ENCODE measurements around the gene WSCD2.

WSCD2 gene

GRCh38 chr12:108166505-108166904 lies 37.4 kb downstream of the WSCD2 start:
- no peak for DNase-seq (ENCODE audit: low read depth)

- DNase-seq (ENCODE audit: low read depth): no peak
Observed at GRCh38 chr12:108167974-108168373, 38.9 kb downstream of the WSCD2 start.

- DNase-seq (ENCODE audit: low read depth): no peak
Observed at GRCh38 chr12:108169708-108170107, 40.6 kb downstream of the WSCD2 start.

DNA sequence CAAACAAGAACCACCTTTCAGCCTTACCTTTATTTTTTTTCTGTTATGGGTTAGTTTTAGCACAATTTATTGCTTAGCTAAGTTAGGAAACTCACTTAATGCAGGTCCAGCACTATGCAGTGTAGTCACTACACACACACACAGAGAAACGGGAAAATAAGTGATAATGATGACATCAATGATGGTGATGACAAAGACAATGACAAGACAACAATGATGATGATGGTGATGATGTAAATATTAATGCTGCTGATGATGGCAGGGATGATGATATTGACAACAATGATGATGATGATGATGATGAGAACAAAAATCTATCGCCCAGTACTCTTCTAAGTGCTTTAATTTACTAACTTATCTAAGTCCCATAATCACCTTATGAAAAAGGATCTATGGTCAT lies 41.1 kb downstream of the WSCD2 start:
- DNase-seq (ENCODE audit: low read depth): no peak

GRCh38 chr12:108172033-108172432 lies 42.9 kb downstream of the WSCD2 start:
- no peak for DNase-seq (ENCODE audit: low read depth)

GRCh38 chr12:108173160-108173559 lies 44.1 kb downstream of the WSCD2 start:
- DNase-seq (ENCODE audit: low read depth): no peak

GRCh38 chr12:108173892-108174291 lies 44.8 kb downstream of the WSCD2 start:
- no peak for DNase-seq (ENCODE audit: low read depth)

DNA sequence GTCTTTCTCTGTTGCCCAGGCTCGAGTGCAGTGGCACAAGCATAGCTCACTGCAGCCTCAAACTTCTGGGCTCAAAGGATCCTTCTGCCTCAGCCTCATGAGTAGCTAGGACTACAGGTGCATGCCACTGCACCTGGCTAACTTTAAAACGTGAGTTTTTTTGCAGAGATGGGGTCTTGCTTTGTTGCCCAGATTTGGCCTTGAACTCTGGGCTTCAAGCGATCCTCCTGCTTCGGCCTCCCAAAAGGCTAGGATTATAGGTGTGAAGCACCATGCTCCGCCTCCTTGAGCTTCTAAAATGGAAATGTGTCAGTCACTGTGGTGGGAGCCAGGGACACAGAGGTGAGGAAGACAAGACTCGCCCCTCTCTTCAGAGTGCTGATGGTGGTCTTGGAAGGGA lies 45.6 kb downstream of the WSCD2 start:
- DNase-seq (ENCODE audit: low read depth): no peak

GRCh38 chr12:108175310-108175709 lies 46.2 kb downstream of the WSCD2 start:
- DNase-seq (ENCODE audit: low read depth): no peak

- DNase-seq (ENCODE audit: low read depth): no peak
Observed at GRCh38 chr12:108176292-108176691, 47.2 kb downstream of the WSCD2 start.

DNA sequence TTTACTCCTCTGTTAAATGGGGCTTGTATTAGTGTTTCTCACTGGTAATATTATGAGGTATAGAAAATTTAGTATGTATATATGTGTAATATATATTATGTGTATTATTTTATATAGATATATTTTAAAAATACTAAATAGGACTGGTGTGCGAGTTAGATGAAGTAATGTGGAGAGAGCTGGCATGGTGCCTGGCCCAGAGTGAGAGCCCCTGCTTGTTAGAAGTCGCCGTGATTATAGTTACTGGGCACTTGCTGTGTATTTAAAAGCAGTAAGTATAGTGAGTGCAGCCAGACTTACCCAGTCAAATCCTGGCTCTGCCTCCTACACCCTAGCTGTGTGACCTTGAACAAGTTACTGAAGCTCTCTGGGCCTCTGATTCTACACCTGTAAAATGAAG lies 48.0 kb downstream of the WSCD2 start:
- DNase-seq (ENCODE audit: low read depth): no peak

DNA sequence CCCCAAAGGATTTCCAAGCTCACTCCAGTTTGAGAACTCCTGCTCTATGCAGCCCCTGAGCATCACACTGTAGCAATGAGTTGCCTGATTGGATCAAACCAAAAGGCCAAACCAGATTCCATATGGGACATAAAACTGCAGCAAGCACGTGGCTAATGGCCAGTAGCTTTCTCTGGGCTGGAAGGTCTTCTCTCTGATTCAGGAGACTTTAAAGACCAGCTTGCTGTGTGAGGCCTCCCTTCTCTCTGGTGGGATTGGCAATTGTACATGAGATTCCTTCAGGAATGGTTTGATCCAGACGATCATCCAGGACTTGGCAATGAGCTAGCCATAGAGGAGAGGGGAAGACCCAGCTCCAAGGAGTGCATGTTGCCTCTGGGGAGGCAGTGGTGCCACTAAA lies 50.2 kb downstream of the WSCD2 start:
- no peak for DNase-seq (ENCODE audit: low read depth)

GRCh38 chr12:108180255-108181094 lies 51.4 kb downstream of the WSCD2 start:
- DNase-seq (ENCODE audit: low read depth): no peak

- DNase-seq (ENCODE audit: low read depth): no peak
Observed at GRCh38 chr12:108181095-108181454, 52.0 kb downstream of the WSCD2 start.

DNA sequence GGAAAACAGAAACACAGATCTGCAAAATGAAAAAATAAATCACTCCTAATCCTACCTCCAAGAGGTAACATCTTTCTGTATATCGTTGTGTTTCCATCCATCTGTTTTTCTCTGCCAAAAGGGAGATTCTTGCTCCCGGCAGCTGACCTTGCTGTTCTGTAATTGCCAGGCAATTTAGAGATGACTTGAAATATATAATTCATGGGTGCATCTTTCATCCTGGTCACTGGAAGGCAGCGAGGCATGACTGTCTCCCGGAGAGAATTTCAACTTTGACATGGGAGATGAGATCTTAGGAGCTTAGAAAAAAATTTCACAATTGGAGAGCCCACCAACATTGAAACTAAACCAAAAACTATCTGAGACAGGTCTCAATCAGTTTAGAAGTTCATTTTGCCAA lies 53.0 kb downstream of the WSCD2 start:
- no peak for DNase-seq (ENCODE audit: low read depth)

GRCh38 chr12:108185002-108185401 lies 55.9 kb downstream of the WSCD2 start:
- no peak for DNase-seq (ENCODE audit: low read depth)

GRCh38 chr12:108187831-108188230 lies 58.7 kb downstream of the WSCD2 start:
- no peak for DNase-seq (ENCODE audit: low read depth)

DNA sequence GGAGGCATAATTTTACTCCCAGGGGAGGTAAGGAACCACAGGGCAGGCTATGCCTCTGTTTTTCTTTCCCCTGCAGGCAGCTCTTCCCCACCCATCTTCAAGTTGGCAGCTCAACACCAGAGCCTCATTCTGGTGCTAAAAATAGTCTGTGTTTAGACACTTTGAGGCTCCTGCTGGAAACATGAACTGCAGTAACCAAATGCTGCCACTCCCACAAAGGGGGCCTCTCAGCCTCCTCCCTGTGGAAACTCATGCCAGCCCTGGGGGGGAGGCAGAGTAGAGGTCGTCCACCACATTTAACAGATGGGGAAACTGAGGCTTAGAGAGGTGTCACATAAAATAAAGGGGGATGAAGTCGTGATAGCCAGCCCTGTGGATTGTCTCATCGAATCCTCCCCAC lies 61.4 kb downstream of the WSCD2 start:
- no peak for DNase-seq (ENCODE audit: low read depth)

- no peak for DNase-seq (ENCODE audit: low read depth)
Observed at GRCh38 chr12:108191086-108191485, 62.0 kb downstream of the WSCD2 start.

DNA sequence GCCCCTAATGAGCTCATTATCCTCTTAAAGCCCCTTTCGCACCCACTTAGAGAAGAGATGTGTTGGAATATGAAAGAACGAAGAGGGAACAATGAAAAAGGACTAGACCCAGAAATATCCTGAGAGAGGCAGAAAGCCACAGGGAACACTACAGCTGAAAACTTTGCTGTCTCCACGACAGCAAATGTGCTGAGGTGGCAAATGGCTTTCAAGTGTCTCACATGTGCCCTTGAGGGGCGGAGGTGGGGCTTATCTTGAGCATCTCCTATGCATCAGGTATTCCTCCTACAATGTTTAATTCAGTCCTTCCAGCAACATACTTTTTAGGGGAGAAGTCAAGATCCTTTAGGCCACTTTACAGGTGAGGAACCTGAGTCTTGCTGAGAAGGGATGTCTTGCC lies 62.9 kb downstream of the WSCD2 start:
- no peak for DNase-seq (ENCODE audit: low read depth)

DNA sequence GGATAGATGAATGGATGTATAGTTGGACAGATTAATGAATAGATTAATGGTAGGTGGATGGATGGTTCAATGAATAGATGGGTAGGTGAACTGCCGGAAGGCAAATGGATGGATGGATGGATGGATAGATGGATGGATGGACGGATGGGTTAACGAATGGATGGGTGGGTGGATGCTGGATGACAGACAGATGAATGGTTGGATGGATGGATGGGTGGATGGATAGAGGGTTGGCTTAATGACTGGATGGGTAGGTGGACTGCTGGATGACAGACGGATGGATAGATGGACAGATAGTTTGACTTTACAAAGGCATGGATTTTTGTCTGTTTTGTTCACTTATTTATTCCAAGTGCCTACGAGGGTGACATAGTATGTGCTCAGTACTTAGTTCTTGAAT lies 64.4 kb downstream of the WSCD2 start:
- DNase-seq (ENCODE audit: low read depth): no peak

DNA sequence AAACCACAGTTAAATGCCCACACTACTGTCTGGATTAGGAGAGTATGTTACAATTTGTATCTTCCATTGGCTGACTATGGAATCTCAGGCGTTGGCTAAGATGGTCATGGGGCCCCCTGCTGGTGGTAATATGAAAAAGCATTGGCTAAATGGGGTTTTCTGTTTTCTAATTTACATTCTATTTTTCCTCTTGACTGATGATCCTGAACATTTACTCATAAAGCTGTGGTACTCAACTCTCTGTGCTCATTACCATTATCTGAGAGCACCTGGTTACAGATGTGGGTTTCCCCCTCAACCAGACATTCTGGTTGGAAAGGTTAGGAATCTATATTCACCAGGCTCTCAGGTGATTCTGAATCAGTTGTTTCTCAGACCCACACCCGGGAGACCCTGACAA lies 64.8 kb downstream of the WSCD2 start:
- no peak for DNase-seq (ENCODE audit: low read depth)

GRCh38 chr12:108194585-108194984 lies 65.5 kb downstream of the WSCD2 start:
- DNase-seq (ENCODE audit: low read depth): no peak

DNA sequence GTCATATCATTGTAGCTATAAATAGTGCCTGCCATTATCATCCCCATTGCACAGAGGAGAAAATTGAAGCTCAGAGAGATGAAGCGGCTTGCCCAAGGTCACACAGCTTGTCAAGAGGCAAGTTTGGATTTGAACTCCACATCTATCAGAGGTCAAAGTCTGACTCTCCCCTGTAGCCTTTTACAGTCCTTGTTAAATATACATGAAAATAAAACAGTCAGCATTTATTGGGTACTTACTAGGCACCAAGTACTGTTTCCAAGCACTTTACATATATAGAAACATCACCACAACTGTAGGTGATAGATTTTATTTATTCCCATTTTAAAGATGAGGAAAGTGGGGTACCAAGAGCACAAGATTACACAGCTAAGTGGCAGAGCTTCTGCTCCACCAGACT lies 67.2 kb downstream of the WSCD2 start:
- no peak for DNase-seq (ENCODE audit: low read depth)

Measured in stimulated activated CD8-positive, alpha-beta memory T cell treated with anti-CD3 and anti-CD28 coated beads, Interleukin-4, amount 100 ng/mL, for 24 hours (primary cell).